ENCODE results near the gene KLF3. TPM values are rescaled to one million over a fixed set of nuclear protein-coding genes. Genes with fewer than 3 reads are reported as not detected.
A peak's percentile ranks its signal among the peaks of the same experiment; 100 is the strongest.

KLF3 gene
- total RNA-seq, 1 experiment from 2014 or later: 14.4 TPM

- Histone ChIP-seq H3K9me3 (ENCODE audit: control insufficient read depth, insufficient read depth, low read depth, low read length) (no peaks in the 10 kb centered on the region), H3K4me1 (ENCODE audit: control insufficient read depth, insufficient read depth, low read length) (no peaks in the 10 kb centered on the region), H3K27ac (ENCODE audit: low read length) (no peak overlapping the region), H3K36me3 (ENCODE audit: control insufficient read depth, insufficient read depth, low read length) (no peaks in the 10 kb centered on the region), H3K4me3 (ENCODE audit: low read depth in 2 of 2, low read length in 2 of 2) (no peak overlapping the region), H3K27me3 (ENCODE audit: control insufficient read depth, insufficient read depth, low read length) (no peaks in the 10 kb centered on the region)
- BruUV-seq (replicated peaks): no TSS peak
- POLR2A ChIA-PET: no interaction called here
- CTCF ChIA-PET: no interaction called here
- no peak for ATAC-seq
- DNase-seq (ENCODE audit: low read depth, low spot score): no peak
- intact Hi-C loops (cut with micrococcal nuclease; ENCODE audit: unreplicated experiment): no loop called here
- in situ Hi-C loops (cut with HindIII; ENCODE audit: low pct_unique_long_range_greater_than_20kb, low sequenced_read_pairs): no loop called here
- no peak for TF ChIP-seq TCF7L2 (IDR thresholded peaks at IDR 0.05; ENCODE audit: low read depth, low read length)
- TF ChIP-seq, protein P1, sequence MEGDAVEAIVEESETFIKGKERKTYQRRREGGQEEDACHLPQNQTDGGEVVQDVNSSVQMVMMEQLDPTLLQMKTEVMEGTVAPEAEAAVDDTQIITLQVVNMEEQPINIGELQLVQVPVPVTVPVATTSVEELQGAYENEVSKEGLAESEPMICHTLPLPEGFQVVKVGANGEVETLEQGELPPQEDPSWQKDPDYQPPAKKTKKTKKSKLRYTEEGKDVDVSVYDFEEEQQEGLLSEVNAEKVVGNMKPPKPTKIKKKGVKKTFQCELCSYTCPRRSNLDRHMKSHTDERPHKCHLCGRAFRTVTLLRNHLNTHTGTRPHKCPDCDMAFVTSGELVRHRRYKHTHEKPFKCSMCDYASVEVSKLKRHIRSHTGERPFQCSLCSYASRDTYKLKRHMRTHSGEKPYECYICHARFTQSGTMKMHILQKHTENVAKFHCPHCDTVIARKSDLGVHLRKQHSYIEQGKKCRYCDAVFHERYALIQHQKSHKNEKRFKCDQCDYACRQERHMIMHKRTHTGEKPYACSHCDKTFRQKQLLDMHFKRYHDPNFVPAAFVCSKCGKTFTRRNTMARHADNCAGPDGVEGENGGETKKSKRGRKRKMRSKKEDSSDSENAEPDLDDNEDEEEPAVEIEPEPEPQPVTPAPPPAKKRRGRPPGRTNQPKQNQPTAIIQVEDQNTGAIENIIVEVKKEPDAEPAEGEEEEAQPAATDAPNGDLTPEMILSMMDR (IDR thresholded peaks at IDR 0.05): no peak
- no peak for TF ChIP-seq SIN3A (IDR thresholded peaks at IDR 0.05; ENCODE audit: borderline replicate concordance, insufficient read depth, low read depth, low read length)
- no peak for TF ChIP-seq POLR2AphosphoS5 (IDR thresholded peaks at IDR 0.05; ENCODE audit: low read depth, low read length)
- TF ChIP-seq REST (IDR thresholded peaks at IDR 0.05; ENCODE audit: insufficient read depth in 1 of 2, low read depth in 2 of 2, low read length in 1 of 2): no peak
These were observed 59.1 kb downstream of the KLF3 start for GRCh38 chr4:38723114-38723513.

DNA sequence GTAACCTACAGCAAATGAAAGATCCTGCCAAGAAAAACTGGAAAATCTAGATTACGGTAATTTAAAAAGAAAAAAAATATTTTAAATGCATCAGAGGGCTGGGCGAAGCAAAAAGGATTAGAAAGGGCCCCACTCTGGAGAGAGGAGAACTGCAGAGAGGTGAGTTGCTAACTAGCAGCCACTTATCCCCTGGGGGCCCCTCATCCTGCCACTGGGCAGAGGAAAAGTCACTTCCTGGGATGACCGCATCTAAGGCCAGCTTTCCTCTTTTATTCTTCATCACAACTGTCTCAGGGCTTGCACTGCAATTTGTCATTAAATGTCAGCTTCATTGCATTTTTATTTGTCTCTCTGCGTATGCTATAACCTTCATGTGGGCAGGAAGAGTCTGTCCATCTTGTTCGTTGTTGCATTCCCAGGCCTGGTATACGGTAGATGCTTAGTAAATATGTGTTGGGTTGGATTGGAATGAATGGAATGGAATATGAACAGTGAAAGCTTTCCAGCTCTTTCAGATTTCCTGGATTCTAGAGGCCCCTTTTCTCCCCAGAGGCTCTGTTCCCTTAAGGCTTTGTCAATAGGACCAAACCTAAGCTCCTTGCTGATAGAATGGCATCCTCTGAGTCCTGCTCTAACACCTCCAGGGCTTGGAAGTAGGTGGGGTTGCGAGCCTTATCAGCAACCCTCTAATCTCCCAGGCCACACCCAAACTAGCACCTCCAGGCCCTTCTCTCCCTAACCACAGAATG lies 59.9 kb downstream of the KLF3 start:
- no peak overlapping the region for H3K27ac ChIP-seq (ENCODE audit: low read length)
- ChIA-PET CTCF (no interaction called here), POLR2A (no interaction called here)
- TF ChIP-seq TCF7L2 (IDR thresholded peaks at IDR 0.05; ENCODE audit: low read depth, low read length) (no peak), POLR2AphosphoS5 (IDR thresholded peaks at IDR 0.05; ENCODE audit: low read depth, low read length) (no peak), REST (IDR thresholded peaks at IDR 0.05; ENCODE audit: insufficient read depth in 1 of 2, low read depth in 2 of 2, low read length in 1 of 2) (no peak), SIN3A (IDR thresholded peaks at IDR 0.05; ENCODE audit: borderline replicate concordance, insufficient read depth, low read depth, low read length) (no peak)
- TF ChIP-seq, protein P1 (IDR thresholded peaks at IDR 0.05): no peak
- no peak for DNase-seq (ENCODE audit: low read depth, low spot score)
- intact Hi-C loops (cut with micrococcal nuclease; ENCODE audit: unreplicated experiment): no loop called here
- no peak overlapping the region for H3K4me3 ChIP-seq (ENCODE audit: low read depth in 2 of 2, low read length in 2 of 2)
- H3K27me3 ChIP-seq (ENCODE audit: control insufficient read depth, insufficient read depth, low read length): no peaks in the 10 kb centered on the region
- no TSS peak for BruUV-seq (replicated peaks)
- no peaks in the 10 kb centered on the region for H3K9me3 ChIP-seq (ENCODE audit: control insufficient read depth, insufficient read depth, low read depth, low read length)
- in situ Hi-C loops (cut with HindIII; ENCODE audit: low pct_unique_long_range_greater_than_20kb, low sequenced_read_pairs): no loop called here
- peak; percentile 42; the same call in 1 of the 2 replicates for ATAC-seq
- H3K4me1 ChIP-seq (ENCODE audit: control insufficient read depth, insufficient read depth, low read length): peaks cover 3% of the 10 kb centered on the region; the same call in 1 of the 2 replicates
- no peaks in the 10 kb centered on the region for H3K36me3 ChIP-seq (ENCODE audit: control insufficient read depth, insufficient read depth, low read length)
